Measurements from ENCODE around the gene PTCHD1. TPM values are rescaled to one million over a fixed set of nuclear protein-coding genes. Genes with fewer than 3 reads are reported as not detected.

PTCHD1 gene
- total and polyA plus RNA-seq, 2 of the 4 experiments (the other 2 are of a cell fraction) = not detected

DNA sequence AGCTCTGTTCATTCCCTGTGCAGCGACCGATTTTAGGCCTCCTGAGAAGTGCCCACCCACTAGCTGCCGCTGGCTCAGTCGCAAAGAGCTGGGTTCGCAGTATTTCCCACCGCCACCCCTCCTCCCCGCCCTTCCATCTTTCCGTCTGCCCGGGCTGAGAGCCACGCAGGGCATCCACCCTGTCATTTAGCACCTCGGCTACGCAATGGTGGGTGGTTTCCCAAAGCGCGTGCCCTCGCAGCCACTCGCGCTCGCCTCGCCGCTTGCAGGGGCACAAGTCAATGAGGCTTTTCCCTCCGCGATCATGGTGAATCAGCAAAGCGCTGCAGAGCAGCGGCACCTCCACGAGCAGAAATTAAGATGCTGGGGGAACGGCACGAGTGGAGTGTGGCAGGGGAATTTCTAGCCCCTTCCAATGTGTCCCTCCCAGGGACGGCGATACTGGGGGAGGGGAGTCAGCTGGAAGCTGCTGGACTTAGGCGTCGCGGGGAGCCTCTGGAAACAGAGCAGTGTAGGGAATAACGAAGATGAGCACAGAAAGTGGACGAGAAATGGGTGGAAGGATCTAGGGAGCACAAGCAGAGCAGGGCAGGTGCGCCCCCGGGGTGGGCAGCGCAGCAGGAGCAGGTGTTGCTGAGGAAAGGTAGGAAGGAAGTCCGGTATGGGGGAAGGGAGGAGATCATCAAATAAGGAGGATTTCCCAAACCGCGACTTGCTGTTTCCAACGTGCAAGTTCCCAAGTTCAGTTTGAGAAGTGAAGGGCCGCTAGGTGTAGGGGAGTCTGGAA, 2.4 kb upstream of the PTCHD1 start:
- Histone ChIP-seq H2BK120ac (ENCODE audit: low read depth, low read length) (no peak overlapping the region), H3K9me1 (ENCODE audit: insufficient read depth, low read length) (no peaks in the 10 kb centered on the region), H3K23ac (ENCODE audit: low read depth, low read length) (no peak overlapping the region), H3K9me3 (ENCODE audit: control insufficient read depth, insufficient read depth, low read length) (0 out of 2 replicates have a peak, but pooled peaks cover 1% of the 10 kb centered on the region), H3K4me3 (ENCODE audit: insufficient read depth, low read depth, low read length) (no peak overlapping the region), H3K27ac (ENCODE audit: insufficient read depth, low read length) (no peak overlapping the region), H2BK15ac (ENCODE audit: low read depth, low read length) (no peak overlapping the region), H2BK20ac (ENCODE audit: low read depth, low read length) (no peak overlapping the region), H4K5ac (ENCODE audit: low read depth, low read length) (no peak overlapping the region), H4K91ac (ENCODE audit: insufficient read depth, low read depth, low read length) (no peak overlapping the region), H3K4me2 (ENCODE audit: low read depth, low read length) (no peak overlapping the region; the same call in 1 of the 2 replicates), H3K4me1 (ENCODE audit: control insufficient read depth, insufficient read depth, low read length) (no peaks in the 10 kb centered on the region; the same call in 1 of the 2 replicates), H3K79me1 (ENCODE audit: low read depth in 1 of 2, low read length in 2 of 2) (no peaks in the 10 kb centered on the region), H4K20me1 (ENCODE audit: insufficient read depth, low read length) (no peaks in the 10 kb centered on the region), H3K4ac (ENCODE audit: low read depth, low read length) (no peak overlapping the region), H3K36me3 (ENCODE audit: control insufficient read depth, insufficient read depth, low read length) (no peaks in the 10 kb centered on the region), H4K8ac (ENCODE audit: low read depth in 2 of 2, low read length in 2 of 2) (no peak overlapping the region), H2AFZ (replicated peaks; ENCODE audit: low read length, poor library complexity) (peak overlapping the region; percentile 49), H2AK5ac (ENCODE audit: low read depth, low read length) (no peak overlapping the region), H2AK9ac (replicated peaks; ENCODE audit: low read depth, low read length, poor library complexity) (no peak overlapping the region), H2BK5ac (ENCODE audit: low read depth, low read length, poor library complexity, severe bottlenecking) (no peak overlapping the region), H3K14ac (replicated peaks; ENCODE audit: low read depth, low read length) (no peak overlapping the region), H3K27me3 (ENCODE audit: control insufficient read depth, insufficient read depth, low read length) (peaks cover 43% of the 10 kb centered on the region), H3K18ac (ENCODE audit: low read depth, low read length) (no peak overlapping the region), H3K9ac (ENCODE audit: low read depth, low read length) (no peak overlapping the region), H3K56ac (ENCODE audit: extremely low read depth, insufficient read depth, low read length) (no peak overlapping the region)
- TF ChIP-seq BHLHE40 (IDR thresholded peaks at IDR 0.05; ENCODE audit: low read depth, low read length) (no peak), SMC3 (IDR thresholded peaks at IDR 0.05; ENCODE audit: low read depth, low read length) (no peak), FOS (IDR thresholded peaks at IDR 0.05; ENCODE audit: low read depth, low read length) (no peak), CHD1 (IDR thresholded peaks at IDR 0.05; ENCODE audit: low read depth, low read length) (no peak), MAZ (IDR thresholded peaks at IDR 0.05; ENCODE audit: borderline replicate concordance, low read depth, low read length) (no peak), ELK1 (IDR thresholded peaks at IDR 0.05; ENCODE audit: borderline replicate concordance, low read depth, low read length) (no peak), MAFK (IDR thresholded peaks at IDR 0.05; ENCODE audit: low read depth, low read length) (no peak), RFX5 (IDR thresholded peaks at IDR 0.05; ENCODE audit: low read depth, low read length) (no peak), POLR2A (IDR thresholded peaks at IDR 0.05; ENCODE audit: low read depth, low read length) (no peak)
- POLR2A ChIA-PET (ENCODE audit: unreplicated experiment) = no interaction called here
- intact Hi-C loops (cut with micrococcal nuclease) (no loop called here), in situ Hi-C loops (cut with MboI; ENCODE audit: low sequenced_read_pairs) (no loop called here), dilution Hi-C loops (cut with HindIII; ENCODE audit: low sequenced_read_pairs, unreplicated experiment) (no loop called here)
- BruUV-seq (replicated peaks) = no TSS peak
- 15% methylated on average over 24 of the region's 42 CpGs; no CpG with 5 or more reads in 1 of the 2 experiments for WGBS, 2 experiments (ENCODE audit: extremely low coverage in 2 of 2, insufficient read length in 1 of 2)
- ATAC-seq (ENCODE audit: low read depth) (no peak), DNase-seq (no peak)
- CTCF ChIA-PET = no interaction called here
